Mucosa of rectum (tissue), 2 donors: ENCODE measurements around the gene EIF4E2.

Experiments used
- H3K27ac ChIP-seq, 2 donors: one replicate each; pipeline ENCODE4 v1.7.0; 2013; ENCODE audit warnings: inconsistent platforms in 2 of 2, low read depth in 2 of 2, low read length in 2 of 2
- H3K27me3 ChIP-seq, 2 donors: one replicate each; pipeline ENCODE4 v1.7.0; 2013; ENCODE audit warnings: low read length in 2 of 2; ENCODE audit not compliant: control insufficient read depth in 2 of 2, insufficient read depth in 2 of 2
- H3K36me3 ChIP-seq, 2 donors: one replicate each; pipeline ENCODE4 v1.7.0; 2013; ENCODE audit warnings: low read length in 2 of 2; ENCODE audit not compliant: control insufficient read depth in 2 of 2, insufficient read depth in 2 of 2
- H3K4me1 ChIP-seq, 2 donors: one replicate each; pipeline ENCODE4 v1.7.0; 2013; ENCODE audit warnings: low read length in 2 of 2, mild to moderate bottlenecking in 1 of 2; ENCODE audit not compliant: control insufficient read depth in 2 of 2, insufficient read depth in 2 of 2
- H3K4me3 ChIP-seq, 2 donors: one replicate each; pipeline ENCODE4 v1.7.0; 2013; ENCODE audit warnings: low read length in 2 of 2
- H3K9ac ChIP-seq, 2 donors: one replicate each; pipeline ENCODE4 v1.7.0; 2013; ENCODE audit warnings: low read length in 2 of 2, low read depth in 1 of 2, mild to moderate bottlenecking in 1 of 2
- H3K9me3 ChIP-seq, 2 donors: one replicate each; pipeline ENCODE4 v1.7.0; 2013; ENCODE audit warnings: low read length in 2 of 2; ENCODE audit not compliant: control insufficient read depth in 2 of 2
- donor health status: healthy.
- donor health status: Normal muscosa, but diverticular disease.

Gene EIF4E2

DNA sequence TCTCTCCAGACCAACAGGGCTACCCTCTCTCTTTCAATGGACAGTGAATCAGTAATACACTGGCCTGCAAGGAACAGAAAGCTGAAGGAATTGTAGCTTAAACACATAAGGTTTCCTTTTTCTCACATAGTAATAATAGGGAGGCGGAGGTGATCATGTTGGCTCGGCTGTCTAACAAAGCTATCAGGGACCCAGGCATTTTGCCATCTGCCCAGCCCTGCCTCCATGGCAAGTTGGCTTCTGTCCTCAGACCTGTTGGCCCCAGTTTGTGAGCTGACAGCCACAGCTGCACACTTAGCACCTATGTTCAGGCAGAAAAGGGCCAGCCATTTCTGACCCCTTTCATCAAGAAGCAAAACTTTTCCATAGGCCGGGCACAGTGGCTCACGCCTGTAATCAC is 13.0 kb upstream of the EIF4E2 start:
- no peak overlapping the region for H3K4me3 ChIP-seq
- H3K27ac ChIP-seq, result no peak overlapping the region
- H3K9ac ChIP-seq, result no peak overlapping the region
- no peaks in the 10 kb centered on the region for H3K4me1 ChIP-seq
- peaks cover 0 to 3% of the 10 kb centered on the region in 2 donors for H3K9me3 ChIP-seq
- H3K36me3 ChIP-seq, result no peaks in the 10 kb centered on the region
- peaks cover 5 to 6% of the 10 kb centered on the region in 2 donors for H3K27me3 ChIP-seq

DNA sequence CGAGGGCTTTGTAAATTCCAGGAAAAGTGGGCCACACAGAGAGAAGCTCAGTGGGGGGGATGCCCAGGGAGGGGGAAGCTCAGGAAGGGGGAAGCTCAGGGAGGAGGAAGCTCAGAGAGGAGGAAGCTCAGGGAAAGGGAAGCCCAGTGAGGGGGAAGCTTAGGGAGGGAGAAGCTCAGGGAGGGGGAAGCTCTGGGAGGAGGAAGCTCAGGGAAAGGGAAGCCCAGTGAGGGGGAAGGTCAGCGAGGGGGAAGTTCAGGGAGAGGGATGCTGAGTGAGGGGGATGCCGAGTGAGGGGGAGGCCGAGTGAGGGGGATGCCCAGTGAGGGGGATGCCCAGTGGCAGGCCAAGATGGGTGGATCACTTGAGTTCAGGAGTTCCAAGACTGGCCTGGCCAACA is 11.8 kb upstream of the EIF4E2 start:
- Histone ChIP-seq H3K9me3 (peaks cover 0 to 3% of the 10 kb centered on the region in 2 donors), H3K27me3 (peaks cover 5 to 6% of the 10 kb centered on the region in 2 donors), H3K9ac (no peak overlapping the region), H3K4me1 (no peaks in the 10 kb centered on the region), H3K36me3 (no peaks in the 10 kb centered on the region), H3K27ac (no peak overlapping the region), H3K4me3 (no peak overlapping the region)

DNA sequence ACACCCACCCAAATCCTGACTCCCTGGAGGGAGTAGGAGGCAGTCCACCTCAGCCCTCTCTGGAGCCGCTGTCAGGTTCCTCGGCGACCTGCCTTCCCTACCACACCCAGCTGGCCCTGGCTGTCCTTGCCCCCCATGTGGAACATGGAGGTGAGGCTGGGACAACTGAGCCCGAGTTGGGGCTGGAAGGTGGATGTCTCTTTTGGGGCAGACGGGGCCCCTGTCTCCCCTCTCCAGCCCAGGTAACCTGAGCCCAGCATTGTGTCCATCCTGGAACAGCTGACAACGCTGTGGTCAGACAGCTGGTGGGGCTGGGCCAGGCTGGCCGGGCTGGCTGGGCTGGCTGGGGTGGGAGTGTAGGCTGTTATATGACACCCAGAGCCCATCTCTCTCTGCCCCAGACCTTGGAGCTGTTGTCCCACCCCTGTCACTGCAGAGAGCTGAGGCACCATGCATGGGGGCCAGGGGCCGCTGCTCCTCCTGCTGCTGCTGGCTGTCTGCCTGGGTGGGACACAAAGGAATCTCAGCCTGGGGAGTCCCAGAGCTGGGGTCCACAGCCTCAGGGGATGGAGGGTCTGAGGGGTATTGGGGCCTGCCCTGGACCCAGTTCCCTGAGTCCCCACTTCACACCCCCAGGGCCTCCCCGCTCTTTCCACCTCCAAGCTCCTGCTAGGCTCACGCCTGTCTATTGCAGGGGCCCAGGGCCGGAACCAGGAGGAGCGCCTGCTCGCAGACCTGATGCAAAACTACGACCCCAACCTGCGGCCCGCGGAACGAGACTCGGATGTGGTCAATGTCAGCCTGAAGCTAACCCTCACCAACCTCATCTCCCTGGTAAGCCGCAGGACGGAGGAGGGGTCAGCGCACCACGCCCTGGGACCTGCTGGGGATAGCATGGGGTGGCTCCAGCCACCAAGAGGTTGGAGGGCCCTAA is 10.9 kb upstream of the EIF4E2 start, which contains the start of gene CHRNG:
CHRNG (plus strand) TSS at position 395 of the 934 bp plus-strand sequence; CDS start at position 451, 56 bp downstream.
- H3K9me3 ChIP-seq, result peaks cover 0 to 3% of the 10 kb centered on the region in 2 donors
- no peak within 1 kb of the TSS for H3K4me3 ChIP-seq
- H3K27me3 ChIP-seq, result peaks cover 5 to 6% of the 10 kb centered on the region in 2 donors
- H3K27ac ChIP-seq, result no peak within 1 kb of the TSS
- H3K9ac ChIP-seq, result no peak within 1 kb of the TSS
- no peaks in the 10 kb centered on the region for H3K36me3 ChIP-seq
- no peaks in the 10 kb centered on the region for H3K4me1 ChIP-seq

DNA sequence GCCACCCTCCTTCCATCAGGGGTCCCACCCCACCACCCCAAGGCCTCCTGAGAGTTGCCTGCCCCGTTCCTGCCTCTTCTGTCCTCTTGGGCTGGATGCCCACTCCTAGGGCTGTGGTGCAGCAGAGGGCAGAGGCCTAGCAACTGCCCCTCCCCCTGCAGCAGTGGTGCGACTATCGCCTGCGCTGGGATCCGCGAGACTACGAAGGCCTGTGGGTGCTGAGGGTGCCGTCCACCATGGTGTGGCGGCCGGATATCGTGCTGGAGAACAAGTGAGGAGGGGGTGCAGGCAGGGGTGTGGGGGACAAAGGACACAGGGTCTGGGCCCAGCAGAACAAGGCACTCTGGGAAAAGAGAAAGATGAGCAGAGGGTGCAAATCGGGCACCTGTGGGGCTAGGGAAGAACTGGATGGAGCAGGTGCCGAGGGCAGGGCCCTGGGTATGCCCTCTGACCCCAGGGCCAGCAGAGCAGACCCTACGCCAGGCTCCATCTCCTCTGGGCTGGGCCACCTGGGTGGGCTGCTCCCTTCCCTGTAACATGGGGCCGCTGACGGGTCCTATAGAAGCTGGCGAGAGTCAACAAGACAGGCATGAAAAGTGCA is 9.9 kb upstream of the EIF4E2 start:
- H3K9ac ChIP-seq, result no peak overlapping the region
- peaks cover 0 to under 1% of the 10 kb centered on the region in 2 donors for H3K36me3 ChIP-seq
- H3K9me3 ChIP-seq, result peaks cover 0 to 3% of the 10 kb centered on the region in 2 donors
- H3K27me3 ChIP-seq, result peaks cover 5 to 6% of the 10 kb centered on the region in 2 donors
- no peak overlapping the region for H3K4me3 ChIP-seq
- no peaks in the 10 kb centered on the region for H3K4me1 ChIP-seq
- H3K27ac ChIP-seq, result no peak overlapping the region

DNA sequence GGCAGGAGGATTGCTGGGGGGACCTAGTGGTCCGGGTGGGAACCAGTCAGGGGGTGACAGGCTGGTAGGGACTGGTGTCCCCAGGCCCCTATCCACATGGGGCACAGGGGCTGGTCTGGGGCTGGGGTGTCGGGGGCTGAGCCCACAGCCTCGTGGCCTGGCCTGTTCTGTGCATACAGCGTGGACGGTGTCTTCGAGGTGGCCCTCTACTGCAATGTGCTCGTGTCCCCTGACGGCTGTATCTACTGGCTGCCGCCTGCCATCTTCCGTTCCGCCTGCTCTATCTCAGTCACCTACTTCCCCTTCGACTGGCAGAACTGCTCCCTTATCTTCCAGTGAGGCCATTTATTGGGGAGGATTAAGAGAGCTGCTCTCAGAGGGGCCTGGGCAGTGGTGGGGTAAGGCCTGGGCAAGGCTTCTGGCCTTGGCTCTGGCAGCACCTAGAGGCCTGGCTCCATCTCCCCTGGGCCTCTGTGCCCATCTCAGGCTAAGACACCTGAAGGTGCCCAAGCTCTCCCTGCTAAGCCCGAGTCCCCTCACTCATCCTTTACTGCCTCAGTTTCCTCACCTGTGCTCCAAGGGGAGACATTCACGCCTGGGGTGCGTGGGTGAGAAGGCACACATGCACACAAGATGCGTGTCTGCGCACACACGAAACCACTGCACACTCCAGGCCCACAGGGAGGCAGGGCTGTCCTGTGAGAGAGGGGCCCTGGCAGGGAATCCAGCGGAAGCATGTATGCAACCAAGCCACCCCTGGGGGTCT is 9.1 kb upstream of the EIF4E2 start:
- Histone ChIP-seq H3K4me1 (no peaks in the 10 kb centered on the region), H3K36me3 (peaks cover 0 to 3% of the 10 kb centered on the region in 2 donors), H3K9ac (no peak overlapping the region), H3K27me3 (peaks cover 5 to 6% of the 10 kb centered on the region in 2 donors), H3K27ac (no peak overlapping the region), H3K9me3 (no peaks in the 10 kb centered on the region), H3K4me3 (no peak overlapping the region)

DNA sequence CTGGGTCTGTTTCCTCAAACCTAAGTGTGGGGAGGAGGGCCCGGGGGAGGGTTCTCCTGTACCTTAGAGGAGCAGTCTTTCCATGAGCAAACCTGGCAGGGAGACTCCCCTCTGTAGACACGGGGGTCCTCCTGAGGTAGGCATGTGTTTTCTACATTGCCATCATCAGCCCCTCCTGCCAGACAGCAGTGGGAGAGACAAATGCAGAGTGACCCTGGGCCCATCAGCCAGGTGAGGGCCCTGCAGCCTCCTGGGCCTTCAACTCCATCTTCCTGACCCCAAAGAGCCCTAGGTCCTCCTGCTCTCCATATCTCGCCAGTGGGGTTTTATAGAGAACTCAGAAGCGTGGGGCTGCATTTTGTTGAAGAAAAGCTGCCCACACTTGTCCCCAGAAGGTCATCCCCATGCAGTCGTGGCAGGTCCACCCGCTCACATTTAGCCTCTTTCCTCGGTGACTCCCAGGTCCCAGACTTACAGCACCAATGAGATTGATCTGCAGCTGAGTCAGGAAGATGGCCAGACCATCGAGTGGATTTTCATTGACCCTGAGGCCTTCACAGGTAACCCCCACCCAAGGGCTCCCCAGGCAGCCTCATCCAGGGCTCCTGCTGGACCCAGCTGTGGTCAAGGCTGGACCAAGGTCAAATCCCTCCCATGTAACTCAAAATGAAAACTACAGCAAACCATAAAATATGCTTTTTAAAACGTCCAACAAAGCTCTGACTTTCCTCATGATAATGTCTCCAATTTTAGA is 8.4 kb upstream of the EIF4E2 start:
- H3K4me1 ChIP-seq, result no peaks in the 10 kb centered on the region
- no peak overlapping the region for H3K4me3 ChIP-seq
- H3K27ac ChIP-seq, result no peak overlapping the region
- H3K9me3 ChIP-seq, result no peaks in the 10 kb centered on the region
- H3K36me3 ChIP-seq, result peaks cover 0 to 5% of the 10 kb centered on the region in 2 donors
- H3K9ac ChIP-seq, result no peak overlapping the region
- H3K27me3 ChIP-seq, result peaks cover 5 to 6% of the 10 kb centered on the region in 2 donors

DNA sequence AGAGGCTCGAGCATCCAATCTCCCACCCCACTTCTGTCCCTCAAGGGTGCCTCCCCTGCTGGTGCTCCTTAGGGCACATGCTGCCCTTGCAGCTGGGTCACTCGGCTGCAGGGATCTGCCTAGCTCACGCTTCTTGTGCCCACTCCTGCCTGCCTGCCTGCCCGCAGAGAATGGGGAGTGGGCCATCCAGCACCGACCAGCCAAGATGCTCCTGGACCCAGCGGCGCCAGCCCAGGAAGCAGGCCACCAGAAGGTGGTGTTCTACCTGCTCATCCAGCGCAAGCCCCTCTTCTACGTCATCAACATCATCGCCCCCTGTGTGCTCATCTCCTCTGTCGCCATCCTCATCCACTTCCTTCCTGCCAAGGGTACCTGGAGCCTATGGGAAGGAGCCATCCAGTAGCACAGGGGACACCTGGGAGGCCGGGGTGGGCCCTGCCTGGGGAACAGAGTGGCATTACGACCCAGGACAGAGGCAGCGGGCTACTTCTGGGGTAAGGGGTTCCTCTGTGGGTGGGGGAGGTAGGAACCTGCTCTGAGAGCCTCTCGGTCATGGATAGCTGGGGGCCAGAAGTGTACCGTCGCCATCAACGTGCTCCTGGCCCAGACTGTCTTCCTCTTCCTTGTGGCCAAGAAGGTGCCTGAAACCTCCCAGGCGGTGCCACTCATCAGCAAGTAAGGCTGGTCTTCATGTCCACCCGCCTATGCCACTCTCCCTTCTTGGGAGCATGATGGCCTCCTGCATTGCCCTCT is 7.6 kb upstream of the EIF4E2 start:
- H3K27me3 ChIP-seq, result peaks cover 5 to 6% of the 10 kb centered on the region in 2 donors
- H3K9me3 ChIP-seq, result no peaks in the 10 kb centered on the region
- peaks cover 0 to 5% of the 10 kb centered on the region in 2 donors for H3K36me3 ChIP-seq
- no peaks in the 10 kb centered on the region for H3K4me1 ChIP-seq
- no peak overlapping the region for H3K4me3 ChIP-seq
- H3K9ac ChIP-seq, result no peak overlapping the region
- H3K27ac ChIP-seq, result no peak overlapping the region

DNA sequence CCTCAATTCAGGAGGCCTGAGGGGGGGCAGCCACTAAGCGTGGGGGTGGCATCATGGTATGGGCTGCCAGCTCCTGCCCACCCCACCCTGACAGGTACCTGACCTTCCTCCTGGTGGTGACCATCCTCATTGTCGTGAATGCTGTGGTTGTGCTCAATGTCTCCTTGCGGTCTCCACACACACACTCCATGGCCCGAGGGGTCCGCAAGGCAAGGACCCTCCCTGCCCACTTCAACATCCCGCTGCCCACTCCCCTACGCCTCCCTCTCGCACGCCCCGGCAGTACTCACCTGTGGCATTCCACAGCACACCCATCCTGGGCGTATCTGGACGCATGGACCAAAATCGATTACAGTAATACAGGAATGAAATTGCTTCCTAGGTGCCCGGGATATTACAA is 7.0 kb upstream of the EIF4E2 start:
- no peak overlapping the region for H3K4me3 ChIP-seq
- H3K27ac ChIP-seq, result no peak overlapping the region
- H3K36me3 ChIP-seq, result peaks cover 0 to 5% of the 10 kb centered on the region in 2 donors
- no peaks in the 10 kb centered on the region for H3K4me1 ChIP-seq
- no peak overlapping the region for H3K9ac ChIP-seq
- H3K9me3 ChIP-seq, result no peaks in the 10 kb centered on the region
- peaks cover 5 to 6% of the 10 kb centered on the region in 2 donors for H3K27me3 ChIP-seq
